ENCODE data around the gene HIVEP3.

The HIVEP3 gene

GRCh38 chr1:41872074-41872473, 46.6 kb downstream of the HIVEP3 start:
- Histone ChIP-seq H3K4me1 (peaks cover 2% of the 10 kb centered on the region), H3K9ac (no peak overlapping the region), H3K27ac (no peak overlapping the region), H3K9me3 (ENCODE audit: control insufficient read depth, low read length) (no peaks in the 10 kb centered on the region), H3K27me3 (ENCODE audit: control insufficient read depth, insufficient read depth, low read length) (no peaks in the 10 kb centered on the region), H3K79me2 (peaks cover 2% of the 10 kb centered on the region), H3K4me2 (ENCODE audit: low read length) (no peak overlapping the region), H3K36me3 (ENCODE audit: control insufficient read depth, insufficient read depth, low read length) (no peaks in the 10 kb centered on the region), H3K4me3 (ENCODE audit: low read depth, low read length) (no peak overlapping the region), H2AFZ (no peak overlapping the region)
- no peak for TF ChIP-seq CTCF (IDR thresholded peaks at IDR 0.05)

DNA sequence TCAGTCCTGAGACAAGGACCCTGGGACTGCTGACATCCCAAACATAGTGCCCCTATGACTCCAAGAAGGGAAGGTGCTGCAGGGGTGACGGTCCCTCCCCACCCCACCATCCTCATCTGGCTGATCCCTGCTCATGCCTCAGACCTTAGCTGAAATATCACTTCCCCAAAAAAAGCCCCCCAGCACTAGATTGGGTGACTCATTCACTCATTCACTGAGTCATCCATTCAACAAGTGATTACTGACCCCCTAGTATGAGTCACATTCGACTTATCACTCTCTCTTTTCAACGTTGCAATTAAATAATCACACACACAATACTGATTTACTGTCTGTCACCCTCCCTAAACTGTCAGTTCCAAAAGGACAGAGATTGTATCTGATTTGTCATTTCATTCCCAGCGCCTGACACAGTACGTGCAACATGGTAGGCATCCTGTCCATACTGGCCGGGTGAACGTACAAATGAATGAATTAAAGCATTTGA, 48.6 kb downstream of the HIVEP3 start:
- no peak for TF ChIP-seq CTCF (IDR thresholded peaks at IDR 0.05)
- Histone ChIP-seq H3K36me3 (ENCODE audit: control insufficient read depth, insufficient read depth, low read length) (no peaks in the 10 kb centered on the region), H2AFZ (no peak overlapping the region), H3K4me3 (ENCODE audit: low read depth, low read length) (no peak overlapping the region), H3K9me3 (ENCODE audit: control insufficient read depth, low read length) (no peaks in the 10 kb centered on the region), H3K4me1 (peaks cover 2% of the 10 kb centered on the region), H3K9ac (no peak overlapping the region), H3K27me3 (ENCODE audit: control insufficient read depth, insufficient read depth, low read length) (no peaks in the 10 kb centered on the region), H3K4me2 (ENCODE audit: low read length) (no peak overlapping the region), H3K27ac (no peak overlapping the region), H3K79me2 (peaks cover 2% of the 10 kb centered on the region)

- H3K36me3 ChIP-seq (ENCODE audit: control insufficient read depth, insufficient read depth, low read length): no peaks in the 10 kb centered on the region
- H3K4me2 ChIP-seq (ENCODE audit: low read length): no peak overlapping the region
- no peak overlapping the region for H2AFZ ChIP-seq
- H3K27ac ChIP-seq: no peak overlapping the region
- no peaks in the 10 kb centered on the region for H3K9me3 ChIP-seq (ENCODE audit: control insufficient read depth, low read length)
- H3K9ac ChIP-seq: no peak overlapping the region
- no peaks in the 10 kb centered on the region for H3K27me3 ChIP-seq (ENCODE audit: control insufficient read depth, insufficient read depth, low read length)
- no peak for TF ChIP-seq CTCF (IDR thresholded peaks at IDR 0.05)
- H3K4me1 ChIP-seq: peaks cover 2% of the 10 kb centered on the region
- H3K79me2 ChIP-seq: peaks cover 2% of the 10 kb centered on the region
- H3K4me3 ChIP-seq (ENCODE audit: low read depth, low read length): no peak overlapping the region
Observed at GRCh38 chr1:41868241-41868998, 50.3 kb downstream of the HIVEP3 start.

- no peak overlapping the region for H3K27ac ChIP-seq
- H3K27me3 ChIP-seq (ENCODE audit: control insufficient read depth, insufficient read depth, low read length): no peaks in the 10 kb centered on the region
- TF ChIP-seq CTCF (IDR thresholded peaks at IDR 0.05): no peak
- H2AFZ ChIP-seq: no peak overlapping the region
- no peak overlapping the region for H3K9ac ChIP-seq
- H3K4me2 ChIP-seq (ENCODE audit: low read length): no peak overlapping the region
- H3K79me2 ChIP-seq: peaks cover 2% of the 10 kb centered on the region
- H3K9me3 ChIP-seq (ENCODE audit: control insufficient read depth, low read length): no peaks in the 10 kb centered on the region
- H3K36me3 ChIP-seq (ENCODE audit: control insufficient read depth, insufficient read depth, low read length): no peaks in the 10 kb centered on the region
- H3K4me3 ChIP-seq (ENCODE audit: low read depth, low read length): no peak overlapping the region
- H3K4me1 ChIP-seq: peaks cover 2% of the 10 kb centered on the region
Observed at GRCh38 chr1:41866285-41866684, 52.4 kb downstream of the HIVEP3 start.

Data from parathyroid adenoma (tissue), 2 donors.